Stimulated activated CD8-positive, alpha-beta memory T cell treated with anti-CD3 and anti-CD28 coated beads, Interleukin-2, amount 100 ng/mL, for 1 hour (primary cell): Measurements from ENCODE around the gene ARHGEF28.

Experiments used
- DNase-seq, 2 donors: peaks; one replicate each; pipeline ENCODE4 v3.0.0-alpha.2; 2020; ENCODE audit warnings: low read depth in 2 of 2

ARHGEF28 gene

DNA sequence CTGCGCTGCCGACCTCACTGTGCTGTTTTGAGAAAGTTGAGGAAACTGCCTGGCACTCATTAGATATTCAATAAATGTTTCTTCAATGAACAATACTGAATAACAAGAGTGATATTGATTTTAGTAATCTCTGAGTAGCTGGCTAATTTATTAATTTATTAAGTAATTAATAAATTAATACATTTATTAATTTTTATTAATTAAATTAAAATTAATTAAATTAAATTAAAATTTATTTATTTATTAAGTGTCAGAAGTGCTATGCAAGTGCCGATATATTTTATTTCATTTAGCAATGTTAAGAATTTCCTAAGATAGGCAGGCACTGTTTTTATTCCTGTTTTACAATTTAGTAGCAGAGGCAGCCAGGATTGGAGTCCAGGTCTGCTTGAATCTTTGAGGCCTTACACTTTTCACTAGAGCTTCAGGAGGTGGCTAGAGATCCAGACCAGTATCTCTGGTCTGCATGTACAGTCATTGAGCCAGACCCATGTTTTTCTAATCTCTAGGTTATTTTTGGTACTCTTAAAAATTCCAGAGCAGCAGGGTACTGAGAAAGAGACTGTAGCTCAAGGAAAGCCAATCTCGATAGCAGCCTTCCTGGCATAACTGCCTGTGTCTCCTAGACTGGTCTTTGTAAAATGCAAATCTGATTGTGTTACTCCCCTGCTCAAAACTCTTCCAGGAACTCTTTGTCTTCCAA, 109.2 kb downstream of the ARHGEF28 start:
- no peak for DNase-seq

DNA sequence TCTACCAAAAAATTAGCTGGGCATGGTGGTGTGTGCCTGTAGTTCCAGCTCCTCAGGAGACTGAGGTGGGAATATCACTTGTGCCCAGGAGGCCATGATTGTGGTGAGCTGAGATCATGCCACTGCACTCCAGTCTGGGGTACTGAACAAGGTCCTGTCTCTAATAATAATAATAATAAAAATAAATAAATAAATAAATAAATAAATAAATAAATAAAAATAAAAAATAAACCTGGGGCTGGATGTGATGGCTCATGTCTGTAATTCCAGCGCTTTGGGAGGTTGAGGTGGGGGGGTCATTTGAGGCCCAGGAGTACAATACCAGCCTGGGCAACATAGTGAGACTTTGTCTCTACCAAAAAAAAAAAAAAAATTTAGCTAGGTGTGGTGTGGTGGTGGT, 113.7 kb downstream of the ARHGEF28 start:
- DNase-seq = no peak

DNA sequence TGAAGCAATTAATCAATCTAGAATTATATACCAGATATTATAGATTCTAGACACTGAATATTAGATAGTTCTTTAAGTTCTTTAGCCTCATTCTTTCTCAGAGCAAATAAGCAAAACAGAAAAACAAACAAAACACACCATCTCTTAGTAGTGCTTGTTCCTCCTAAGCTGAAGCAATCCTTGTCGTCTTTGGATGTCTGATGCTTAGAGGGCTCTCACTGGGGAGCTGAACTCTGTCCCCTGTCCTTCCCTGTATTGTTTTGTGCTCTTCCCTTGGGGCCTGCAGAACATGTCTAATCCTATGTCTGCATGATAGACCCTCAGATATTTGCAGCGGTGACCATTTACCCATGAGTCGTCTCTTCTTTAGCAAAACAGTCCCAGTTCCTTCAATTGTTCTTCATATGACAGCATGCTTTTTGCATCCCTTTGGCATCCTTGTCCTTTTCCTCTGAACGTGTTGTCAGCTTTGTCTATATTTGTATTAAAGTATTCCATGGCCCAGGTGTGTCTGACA, 114.3 kb downstream of the ARHGEF28 start:
- DNase-seq = no peak

DNA sequence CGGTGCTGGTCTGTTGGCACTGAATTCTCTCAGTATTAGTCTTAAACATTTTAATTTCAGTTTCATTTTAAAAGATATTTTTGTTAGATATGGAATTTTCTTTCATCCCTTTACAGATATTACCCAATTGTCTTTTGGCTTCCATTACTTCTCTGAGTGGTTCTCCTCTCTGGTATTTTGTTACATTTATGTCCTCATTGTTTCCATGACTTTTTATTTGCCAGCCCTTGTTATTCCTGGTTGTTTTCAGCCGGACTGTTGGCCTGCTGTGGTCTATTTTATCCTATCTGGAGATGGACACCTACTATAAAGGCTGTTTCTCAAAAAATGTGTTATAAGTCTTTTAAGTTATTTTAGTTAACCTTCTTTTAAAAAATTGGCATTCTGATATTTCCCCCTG, 117.2 kb downstream of the ARHGEF28 start:
- DNase-seq = no peak

DNA sequence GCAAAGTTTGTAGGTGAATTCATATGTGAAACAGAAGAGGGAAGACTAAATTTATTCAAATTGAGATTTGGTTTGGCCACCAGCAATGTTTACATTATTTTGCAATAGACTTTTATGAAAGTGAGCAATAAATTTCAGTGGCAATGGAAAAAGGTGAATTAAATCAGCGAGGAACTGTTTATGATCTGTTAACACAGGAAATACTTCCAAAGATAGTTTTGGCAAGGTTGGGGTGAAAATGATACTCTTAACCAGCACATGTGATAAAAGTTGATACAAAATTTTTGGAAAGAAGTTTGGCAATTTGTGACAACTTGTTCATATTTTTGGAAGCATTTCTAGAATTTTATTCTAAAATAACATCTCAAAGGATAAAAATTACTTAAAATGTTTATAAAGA, 119.8 kb downstream of the ARHGEF28 start:
- DNase-seq = no peak

GRCh38 chr5:73746608-73747007, 120.6 kb downstream of the ARHGEF28 start:
- DNase-seq = no peak

GRCh38 chr5:73747696-73748380, 121.8 kb downstream of the ARHGEF28 start:
- DNase-seq = no peak

GRCh38 chr5:73748510-73749400, 122.8 kb downstream of the ARHGEF28 start:
- DNase-seq = no peak

- DNase-seq = no peak
Measured at GRCh38 chr5:73749485-73750270, 123.7 kb downstream of the ARHGEF28 start.

- no peak for DNase-seq
Measured at GRCh38 chr5:73751254-73751914, 125.4 kb downstream of the ARHGEF28 start.

GRCh38 chr5:73754254-73754653, 128.3 kb downstream of the ARHGEF28 start:
- DNase-seq = no peak

GRCh38 chr5:73757416-73757815, 131.4 kb downstream of the ARHGEF28 start:
- no peak for DNase-seq

DNA sequence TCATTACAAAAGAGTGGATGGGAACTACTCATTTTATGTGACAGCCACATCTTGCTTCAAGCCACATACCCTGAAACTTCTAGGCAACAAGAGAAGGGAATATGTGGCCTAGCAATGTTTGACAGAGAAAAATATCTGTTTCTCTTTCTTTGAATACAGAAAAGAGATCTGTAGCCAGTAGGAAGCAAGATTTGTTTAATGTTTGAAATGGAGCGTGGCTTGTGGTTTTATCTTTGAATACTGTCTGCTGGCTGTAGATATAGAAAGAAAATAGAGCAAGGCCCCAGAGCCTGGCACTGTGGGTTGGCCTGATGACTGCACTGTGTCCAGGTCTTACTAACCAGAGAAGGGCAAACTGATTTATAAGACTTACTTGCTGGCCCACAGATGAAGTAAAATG, 133.8 kb downstream of the ARHGEF28 start:
- no peak for DNase-seq

GRCh38 chr5:73763300-73764032, 137.5 kb downstream of the ARHGEF28 start:
- no peak for DNase-seq

DNA sequence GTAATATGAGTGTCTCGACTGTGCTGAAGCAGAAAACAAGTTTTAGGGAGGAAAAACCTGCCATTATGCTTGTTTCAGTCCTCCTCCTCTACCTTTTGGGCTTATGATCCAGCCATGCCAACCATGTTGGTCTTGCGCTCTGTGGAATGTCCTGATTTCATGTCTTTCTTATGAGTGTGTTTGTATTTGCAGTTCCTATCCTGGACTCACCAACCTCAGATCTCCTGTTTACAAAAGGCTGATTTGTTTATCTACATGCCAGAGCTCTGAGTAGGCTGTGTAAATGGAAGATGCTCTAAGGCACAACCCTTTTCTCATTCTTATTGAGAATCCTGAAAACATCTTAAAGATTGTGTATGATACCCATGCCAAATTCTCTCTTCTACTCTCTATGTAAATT, 138.6 kb downstream of the ARHGEF28 start:
- no peak for DNase-seq

DNA sequence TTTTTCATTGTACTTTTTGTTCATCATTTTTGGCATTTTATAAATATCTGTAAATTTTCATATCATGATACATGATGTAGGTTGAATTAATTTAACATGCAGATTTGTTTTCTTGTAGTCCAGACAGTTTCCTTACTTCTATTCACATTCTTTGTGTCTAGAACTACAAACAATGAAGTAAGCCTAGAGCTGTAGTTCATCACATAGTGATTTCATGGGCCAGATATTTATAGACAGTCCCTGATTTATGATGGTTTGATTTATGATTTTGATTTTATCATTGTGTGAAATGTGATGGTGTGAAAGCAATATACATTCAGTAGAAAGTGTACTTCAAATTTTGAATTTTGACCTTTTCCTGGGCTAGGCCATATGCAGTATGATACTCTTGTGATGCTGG, 139.0 kb downstream of the ARHGEF28 start:
- no peak for DNase-seq

- DNase-seq = no peak
Measured at GRCh38 chr5:73766902-73767301, 140.9 kb downstream of the ARHGEF28 start.

DNA sequence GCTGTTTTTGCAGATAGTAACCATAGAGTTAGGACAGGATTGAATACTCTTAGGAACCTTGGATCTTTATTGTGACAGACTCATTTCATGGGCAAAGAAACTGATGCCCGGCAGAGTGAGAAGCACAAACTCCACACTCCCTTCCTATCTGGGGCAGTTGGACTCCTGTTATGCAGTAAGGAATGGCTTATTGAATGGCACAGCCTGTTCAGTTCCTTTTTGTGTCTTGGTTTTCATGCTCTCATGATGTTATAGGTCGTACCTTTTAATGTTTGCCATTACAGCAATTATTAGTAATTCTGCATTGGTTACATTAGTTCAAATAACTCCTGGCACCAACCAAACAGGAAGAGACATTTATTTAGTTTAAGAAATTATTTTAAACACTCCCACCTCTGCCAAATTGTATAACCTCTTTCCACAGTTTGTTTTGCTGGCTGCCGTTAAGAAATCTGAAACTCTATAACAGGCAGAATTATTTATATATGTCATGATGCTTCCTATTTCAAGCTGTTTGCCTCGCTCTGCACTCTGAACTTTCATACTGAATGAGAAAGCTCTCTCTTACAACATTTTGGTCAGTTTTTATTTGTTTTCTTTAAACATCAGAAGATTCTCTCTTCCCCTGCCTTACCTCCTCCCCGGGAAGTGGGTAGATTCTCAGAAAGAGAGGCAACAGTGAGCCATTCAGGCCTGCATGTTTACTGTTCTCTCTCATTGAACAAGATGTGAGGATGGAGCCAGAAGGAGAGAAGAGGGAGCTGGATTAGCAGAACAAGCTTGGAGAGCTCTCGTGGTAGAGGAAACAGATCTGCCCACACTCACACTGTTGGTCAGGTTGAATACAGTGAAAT, 144.4 kb downstream of the ARHGEF28 start:
- no peak for DNase-seq

DNA sequence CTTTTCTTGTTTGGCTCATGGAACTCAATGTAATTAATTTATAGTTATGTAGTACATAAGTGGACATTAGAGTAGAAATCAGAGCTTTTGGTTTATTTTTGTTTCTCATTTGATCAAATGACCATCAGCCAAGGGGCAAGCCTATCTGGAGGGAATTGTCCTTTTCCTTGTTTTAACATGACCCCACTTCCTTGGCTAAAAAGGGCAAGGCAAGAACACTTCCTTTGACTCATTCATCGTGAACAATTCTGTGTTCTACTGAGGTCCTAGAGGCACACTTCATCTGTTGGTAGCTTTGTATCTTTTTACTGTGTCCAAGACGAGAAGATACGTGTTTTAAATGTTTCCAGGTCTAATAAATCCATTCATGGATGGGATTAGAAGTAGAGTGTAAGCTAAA, 148.9 kb downstream of the ARHGEF28 start:
- no peak for DNase-seq
